ENCODE measurements around the gene FABP6.
"Not testable (repeated sequence)": the region's sequence is repeated elsewhere in the genome, so short reads cannot be mapped to it uniquely, and the experiment has no call there.

The FABP6 gene

GRCh38 chr5:160187091-160187490, 42.2 kb upstream of the FABP6 start:
- no peak overlapping the region for H3K4me3 ChIP-seq (replicated peaks in 1 of 2; ENCODE audit: low read depth in 2 of 2, low read length in 2 of 2)
- no peak for TF ChIP-seq CTCF (IDR thresholded peaks at IDR 0.05; ENCODE audit: low read depth, low read length)
- DNase-seq (ENCODE audit: low read depth in 2 of 2), result no peak

- peak overlapping the region; percentile 1 to 40 for H3K4me3 ChIP-seq (replicated peaks in 1 of 2; ENCODE audit: low read depth in 2 of 2, low read length in 2 of 2)
- TF ChIP-seq CTCF (IDR thresholded peaks at IDR 0.05; ENCODE audit: low read depth, low read length), result no peak
- peak; percentile 69 to 91 for DNase-seq (ENCODE audit: low read depth in 2 of 2)
Measured at GRCh38 chr5:160188141-160189015, 40.9 kb upstream of the FABP6 start.

GRCh38 chr5:160192424-160192823, 36.9 kb upstream of the FABP6 start:
- no peak for TF ChIP-seq CTCF (IDR thresholded peaks at IDR 0.05; ENCODE audit: low read depth, low read length)
- H3K4me3 ChIP-seq (replicated peaks in 1 of 2; ENCODE audit: low read depth in 2 of 2, low read length in 2 of 2), result no peak overlapping the region
- DNase-seq (ENCODE audit: low read depth in 2 of 2), result no peak

- DNase-seq (ENCODE audit: low read depth in 2 of 2); H3K4me3 ChIP-seq (replicated peaks in 1 of 2; ENCODE audit: low read depth in 2 of 2, low read length in 2 of 2): not testable (repeated sequence)
Measured at GRCh38 chr5:160193076-160193475, 36.2 kb upstream of the FABP6 start.

- H3K4me3 ChIP-seq (replicated peaks in 1 of 2; ENCODE audit: low read depth in 2 of 2, low read length in 2 of 2); DNase-seq (ENCODE audit: low read depth in 2 of 2): not testable (repeated sequence)
Measured at GRCh38 chr5:160193790-160194189, 35.5 kb upstream of the FABP6 start.

GRCh38 chr5:160197341-160198144, 31.8 kb upstream of the FABP6 start:
- no peak overlapping the region for H3K4me3 ChIP-seq (replicated peaks in 1 of 2; ENCODE audit: low read depth in 2 of 2, low read length in 2 of 2)
- TF ChIP-seq CTCF (IDR thresholded peaks at IDR 0.05; ENCODE audit: low read depth, low read length), result no peak
- peak; percentile 61 to 91 for DNase-seq (ENCODE audit: low read depth in 2 of 2)

- H3K4me3 ChIP-seq (replicated peaks in 1 of 2; ENCODE audit: low read depth in 2 of 2, low read length in 2 of 2), result no peak overlapping the region
- DNase-seq (ENCODE audit: low read depth in 2 of 2), result no peak
- TF ChIP-seq CTCF (IDR thresholded peaks at IDR 0.05; ENCODE audit: low read depth, low read length), result no peak
Measured at GRCh38 chr5:160198146-160198545, 31.2 kb upstream of the FABP6 start.
